Right renal pelvis (tissue), 4 donors: ENCODE results near the gene INTS1. TPM values are rescaled to one million over a fixed set of nuclear protein-coding genes. Genes with fewer than 3 reads are reported as not detected.

ENCODE experiments used
- DNase-seq, 4 donors: peaks; one replicate each; pipeline ENCODE4 v3.0.0-alpha.2; 2013; ENCODE audit warnings: low read depth in 4 of 4, low spot score in 3 of 4, missing footprints in 1 of 4
- polyA plus RNA-seq, 4 donors: library from polyadenylated mRNA; unstranded; fragments of 120-200 nt; gene quantifications; one replicate each; pipeline ENCODE4 v1.2.1, GENCODE V29; 2013; ENCODE audit not compliant: insufficient read length in 4 of 4

INTS1 gene
- polyA plus RNA-seq, 4 donors, result 61.7 to 85.8 (median 66.1) TPM

DNA sequence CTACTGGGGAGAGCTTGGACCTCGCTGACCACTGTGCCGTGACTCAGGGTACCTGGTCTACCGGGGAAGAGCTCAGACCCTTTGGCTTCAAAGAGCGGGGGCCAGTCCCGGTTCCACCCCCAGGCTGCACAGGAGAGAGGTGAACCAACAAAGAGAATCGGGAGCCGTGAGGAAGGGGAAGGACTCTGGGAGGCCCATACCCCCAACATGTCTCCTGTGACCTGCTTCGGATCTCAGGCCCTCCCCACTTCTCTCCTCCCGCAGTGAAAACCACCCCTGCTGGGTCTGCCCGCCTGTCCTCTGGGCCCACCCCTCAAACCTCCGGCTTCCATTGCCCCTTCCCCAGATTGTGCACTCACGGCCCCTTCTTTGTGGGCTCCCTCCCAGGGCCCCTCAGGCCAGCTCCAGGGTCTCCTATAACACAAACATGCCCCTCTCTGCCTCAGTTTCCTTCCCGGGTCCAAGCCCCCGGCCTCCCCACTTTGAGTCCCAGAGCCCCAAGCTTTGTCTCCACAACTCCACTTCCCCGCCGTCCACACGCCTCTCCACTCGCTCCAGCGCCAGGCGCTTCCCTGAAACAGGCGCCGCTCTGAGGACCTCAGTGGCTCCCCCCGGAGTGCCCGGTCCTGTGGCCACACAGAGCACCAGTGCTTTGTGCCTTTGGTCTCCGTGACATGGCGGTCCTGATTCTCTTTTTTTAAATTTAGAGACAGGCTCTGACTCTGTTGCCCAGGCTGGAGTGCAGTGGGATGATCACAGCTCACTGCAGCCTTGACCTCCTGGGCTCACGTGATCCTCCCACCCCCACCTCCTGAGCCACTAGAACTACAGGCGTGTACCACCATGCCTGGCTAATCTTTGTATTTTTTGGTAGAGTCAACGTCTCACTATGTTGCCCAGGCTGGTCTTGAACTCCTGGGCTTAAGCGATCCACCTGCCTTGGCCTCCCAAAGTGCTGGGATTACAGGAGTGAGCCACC lies 7.5 kb upstream of the INTS1 start:
- no peak for DNase-seq

DNA sequence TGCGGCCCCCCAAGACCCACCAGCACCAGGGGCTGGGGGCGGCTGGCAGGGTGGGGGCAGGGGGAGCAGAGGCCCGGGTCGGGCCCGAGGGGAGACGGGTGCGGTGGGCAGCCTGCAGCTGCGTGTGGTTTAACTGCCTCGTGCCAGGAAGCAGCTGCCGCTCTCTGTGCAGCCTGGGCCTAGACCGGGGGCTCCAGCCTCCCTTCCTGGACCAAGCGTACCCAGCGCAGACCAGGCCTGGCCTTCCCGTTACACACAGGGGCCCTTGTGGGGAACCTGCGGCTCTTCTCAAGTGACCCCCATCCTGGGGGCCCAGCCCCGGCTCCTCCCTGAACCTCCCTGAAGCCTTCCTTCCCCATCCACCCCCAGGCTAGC lies 6.6 kb upstream of the INTS1 start:
- DNase-seq, result no peak

DNA sequence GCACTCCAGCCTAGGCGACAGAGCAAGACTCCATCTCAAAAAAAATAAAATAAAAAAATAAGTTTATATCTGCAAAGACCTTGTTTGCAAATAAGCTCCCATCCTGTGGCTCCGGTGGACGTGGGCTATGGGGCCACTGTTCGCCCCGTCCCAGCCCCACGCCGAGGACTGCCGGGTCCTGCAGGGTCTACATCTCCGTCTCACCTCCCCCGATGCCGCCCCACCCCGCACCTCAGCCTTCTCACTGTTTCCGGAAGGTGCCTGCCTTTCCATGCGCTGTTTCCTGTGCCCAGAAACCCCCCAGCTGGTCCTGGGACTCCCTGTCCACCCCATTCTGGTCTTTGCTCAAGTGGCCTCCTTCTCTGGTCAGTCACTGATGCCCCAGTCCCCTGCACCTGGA lies 5.0 kb upstream of the INTS1 start:
- no peak for DNase-seq

DNA sequence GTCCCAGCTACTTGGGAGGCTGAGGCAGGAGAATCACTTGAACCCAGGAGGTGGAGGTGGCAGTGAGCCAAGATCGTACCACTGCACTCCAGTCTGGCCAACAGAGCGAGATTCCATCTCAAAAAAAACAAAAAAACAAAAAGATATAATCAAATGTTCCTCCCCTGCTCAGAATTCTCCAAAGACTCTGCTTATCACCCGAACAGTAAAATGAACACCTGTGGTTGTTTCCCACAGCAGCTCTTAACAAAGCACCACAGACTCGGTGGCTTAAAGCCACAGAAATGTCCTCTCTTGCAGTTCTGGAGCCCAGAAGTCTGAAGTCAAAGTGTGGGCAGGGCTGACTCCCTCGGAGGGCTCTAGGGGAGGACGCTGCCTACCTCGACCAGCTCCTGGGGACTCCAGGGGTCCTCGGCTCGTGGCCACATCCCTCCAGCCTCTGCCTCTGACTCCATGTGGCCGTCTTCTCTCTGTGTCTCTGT lies 4.1 kb upstream of the INTS1 start:
- DNase-seq, result no peak

DNA sequence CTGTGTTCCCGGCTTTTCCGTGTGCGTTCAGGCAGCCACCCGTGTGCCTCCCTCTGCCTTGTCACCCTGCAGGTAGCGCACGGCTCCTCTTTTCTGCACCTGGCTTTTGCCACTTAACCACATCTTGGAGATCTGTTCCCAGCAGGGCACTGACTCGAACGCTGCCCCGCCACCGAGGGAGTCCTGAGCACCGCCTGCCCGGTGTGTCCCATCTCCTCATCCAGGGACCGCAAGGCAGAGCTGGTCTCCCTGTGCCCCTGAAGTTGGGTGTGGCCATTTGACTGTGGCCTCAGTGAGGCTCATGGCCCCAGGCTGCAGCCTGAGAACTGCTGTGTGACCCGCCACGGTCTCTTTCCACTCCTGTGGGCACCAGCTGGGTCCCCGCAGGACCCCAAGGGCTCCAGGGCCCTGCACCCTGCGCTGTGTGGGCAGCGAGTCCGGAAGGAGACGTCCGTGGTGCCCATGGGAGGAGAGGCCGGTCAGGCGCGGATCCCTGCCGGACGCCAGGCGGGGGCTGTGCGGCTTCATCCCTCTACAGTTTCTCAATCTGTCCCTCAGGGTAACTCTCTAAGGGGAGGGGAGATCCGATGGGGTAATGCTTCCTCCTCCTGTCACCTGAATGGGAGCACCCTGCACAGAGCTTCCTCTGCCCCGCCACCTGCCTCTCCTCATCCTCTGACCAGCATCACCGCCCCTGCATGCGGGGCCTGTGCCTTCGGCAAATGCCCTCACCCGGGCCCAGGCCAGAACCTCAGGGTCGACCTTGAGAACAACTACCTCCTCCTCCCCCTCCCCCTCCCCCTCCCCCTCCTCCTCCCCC lies 1.8 kb upstream of the INTS1 start:
- no peak for DNase-seq

DNA sequence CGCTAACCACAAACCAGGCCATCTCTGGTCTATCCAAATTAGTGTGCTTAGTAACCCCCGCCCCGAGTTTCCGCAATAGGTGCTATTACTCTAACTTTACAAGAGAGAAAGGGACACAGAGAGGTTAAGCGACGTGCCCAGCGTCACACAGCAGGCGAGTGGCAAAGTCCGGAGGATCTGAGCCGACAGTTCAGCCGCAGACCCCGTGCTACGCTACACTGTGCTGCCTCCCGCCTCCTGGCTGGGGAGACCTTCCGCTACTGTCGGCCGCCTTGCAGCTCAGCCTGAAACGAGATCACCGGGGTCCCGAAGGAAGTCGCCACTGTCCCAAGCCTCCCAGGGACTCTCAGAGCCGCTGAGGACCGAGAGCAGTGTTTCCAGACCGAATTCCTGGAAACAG lies 799 bp downstream of the INTS1 start:
- DNase-seq, result no peak

DNA sequence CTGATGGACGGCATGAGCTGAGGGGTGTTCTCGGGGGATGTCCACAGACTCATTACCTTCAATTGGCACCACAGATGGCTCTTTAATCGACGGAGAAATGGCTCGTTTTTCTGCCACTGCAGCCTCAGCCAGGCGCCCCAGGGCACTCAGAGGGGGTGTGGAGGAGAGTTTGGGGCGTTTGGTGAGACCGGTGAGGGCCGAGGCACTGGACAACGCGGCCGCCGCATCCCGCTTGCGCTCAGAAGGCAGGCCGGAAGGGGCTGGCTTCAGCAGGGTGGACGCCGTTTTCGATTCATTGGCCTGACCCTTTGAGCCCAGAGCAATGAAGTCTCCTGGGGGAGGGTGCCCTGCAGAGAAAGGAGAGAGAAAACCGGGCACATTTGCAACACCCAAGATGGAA lies 1.3 kb downstream of the INTS1 start:
- DNase-seq, result no peak

DNA sequence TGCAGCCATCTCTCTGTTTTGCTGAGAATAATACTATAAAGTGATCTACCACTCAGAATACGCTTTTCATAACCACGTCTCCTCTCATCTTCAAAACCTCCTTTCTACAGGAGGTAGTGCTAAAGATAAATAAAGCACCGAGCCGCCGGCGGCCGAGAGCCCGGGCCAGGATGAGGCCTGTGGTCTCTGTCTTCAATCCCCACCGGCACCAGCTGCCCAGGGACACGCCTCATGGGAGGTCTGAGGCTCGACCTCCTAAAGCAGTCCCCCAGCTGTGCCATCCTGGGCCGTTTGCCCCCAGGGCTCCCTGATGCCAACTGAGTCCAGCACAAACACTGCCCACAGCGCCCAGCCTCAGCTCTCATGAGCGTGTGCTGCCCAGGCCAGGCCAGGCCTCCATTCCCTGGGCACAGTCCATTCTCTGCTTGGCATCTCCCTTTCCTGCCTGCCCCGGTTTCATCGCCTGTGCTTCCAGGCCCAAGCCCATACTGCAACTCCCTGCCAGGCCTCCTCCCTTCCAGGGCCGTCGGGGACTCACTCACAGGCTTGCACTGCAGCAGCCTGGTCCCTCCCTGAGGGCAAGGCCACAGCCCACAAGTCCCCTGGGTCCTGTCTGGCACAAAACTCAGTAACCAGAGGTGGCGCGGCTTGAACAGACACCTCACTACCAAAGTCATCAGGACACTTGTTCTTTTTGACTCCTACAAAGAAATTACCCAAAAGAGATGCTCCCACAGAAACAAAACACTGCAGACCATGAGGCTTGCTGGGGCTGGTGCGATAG lies 2.5 kb downstream of the INTS1 start:
- DNase-seq, result no peak

DNA sequence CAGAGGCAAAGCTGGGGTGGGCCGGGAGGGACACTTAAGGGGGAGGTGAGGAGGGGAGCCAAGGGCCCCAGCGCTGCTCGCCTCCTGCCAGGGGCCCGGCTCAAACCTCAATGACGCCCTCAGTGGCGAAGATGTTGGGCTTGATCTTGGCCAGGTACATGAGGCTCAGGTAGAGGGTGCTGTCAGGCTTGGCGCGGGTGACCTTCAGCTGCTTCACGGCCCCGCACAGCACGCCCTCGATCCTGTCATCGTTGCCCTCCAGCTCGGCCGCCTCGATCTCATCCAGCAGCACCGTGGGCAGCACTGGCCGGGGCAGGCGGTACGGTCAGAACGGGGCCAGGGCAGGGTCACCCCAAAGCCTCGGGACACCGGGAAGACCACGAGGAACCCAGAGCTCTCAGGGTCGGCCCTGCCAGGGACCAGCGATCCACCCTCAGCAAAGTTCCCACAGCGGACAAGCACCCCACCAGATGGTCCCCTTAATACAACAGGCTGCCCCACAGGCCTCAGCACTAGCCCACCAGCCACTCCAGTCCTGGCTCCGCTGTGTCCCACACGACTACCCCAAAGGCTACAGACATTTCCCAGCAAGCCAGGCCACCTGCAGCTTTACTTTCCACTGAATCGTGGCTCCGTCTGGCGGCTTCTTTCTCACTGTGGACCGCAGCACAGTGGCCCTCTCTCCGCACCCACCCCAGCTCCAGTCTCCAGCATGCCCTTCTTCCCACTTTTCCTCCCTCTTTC lies 4.0 kb downstream of the INTS1 start:
- no peak for DNase-seq

DNA sequence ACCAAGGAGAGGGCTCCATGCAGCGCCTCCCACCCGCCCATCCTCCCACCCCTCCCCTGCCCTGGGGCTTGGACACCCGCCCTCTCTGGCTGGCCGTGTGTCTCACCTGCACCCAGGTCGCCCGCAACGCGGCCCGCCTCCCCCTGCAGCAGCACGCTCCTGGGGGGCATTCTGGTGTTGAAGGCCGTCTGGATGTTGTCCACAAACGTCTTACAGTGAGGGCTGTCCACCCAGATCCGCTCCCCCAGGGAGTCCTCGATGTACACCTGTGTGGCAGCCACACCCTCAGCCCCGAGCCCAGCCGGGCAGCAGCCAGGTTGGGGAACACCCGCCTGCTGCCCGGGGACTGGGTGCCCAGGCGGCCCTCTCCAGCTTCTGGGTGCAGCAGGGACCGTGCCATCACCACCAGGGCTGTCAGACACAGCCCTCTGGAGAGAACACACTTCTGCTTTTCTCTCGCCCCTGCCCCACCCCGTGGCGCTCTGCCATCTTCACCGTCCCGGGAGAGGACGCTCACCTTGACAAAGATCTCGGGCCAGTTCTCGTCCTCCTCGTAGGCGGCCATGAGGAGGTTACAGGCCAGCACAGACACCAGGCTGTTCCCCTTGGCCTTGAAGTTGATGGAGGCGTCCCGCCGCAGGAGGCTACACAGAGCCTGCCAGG lies 4.7 kb downstream of the INTS1 start:
- no peak for DNase-seq

DNA sequence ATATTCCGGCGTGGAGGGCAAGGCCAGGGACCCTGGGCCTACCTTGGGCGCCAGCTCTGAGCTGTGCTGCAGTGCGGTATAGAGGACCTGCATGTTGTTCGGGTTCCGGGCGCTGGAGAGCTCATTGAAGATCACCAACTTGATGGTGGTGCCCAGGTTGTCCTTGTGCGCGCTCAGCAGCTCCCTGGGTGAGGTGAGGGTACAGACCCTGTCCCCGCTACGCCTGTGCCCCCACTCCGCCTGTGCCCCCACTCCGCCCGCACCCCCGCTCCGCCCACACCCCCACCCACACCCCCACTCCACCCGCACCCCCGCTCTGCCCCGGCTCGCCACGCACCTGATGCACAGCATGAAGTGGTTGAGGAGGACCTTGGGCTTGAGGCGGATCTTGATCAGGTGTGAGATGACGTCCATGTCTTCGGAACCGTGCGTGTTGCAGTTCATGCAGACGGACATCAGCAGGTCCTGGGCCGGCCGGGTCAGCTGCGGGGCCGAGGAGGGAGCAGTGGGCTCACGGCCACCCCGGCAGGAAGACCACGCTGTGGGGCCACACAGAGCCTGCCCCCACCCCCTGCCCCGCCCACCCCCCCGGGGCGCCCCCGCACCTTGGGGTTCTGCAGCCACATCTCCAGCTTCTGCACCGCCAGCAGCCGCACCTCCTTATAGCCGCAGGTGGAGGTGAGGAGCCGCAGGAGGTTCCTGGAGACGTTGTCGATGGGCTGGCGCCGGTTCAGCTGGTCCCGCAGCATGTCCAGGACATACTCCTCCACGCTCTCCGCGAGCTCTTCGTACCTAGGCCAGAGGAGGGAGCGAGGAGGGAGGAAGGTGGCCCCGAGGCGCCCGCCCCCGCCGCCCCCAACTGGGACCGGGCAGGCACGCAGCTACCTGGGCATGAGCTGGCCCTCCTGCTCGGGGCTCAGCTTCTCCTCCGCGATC lies 5.6 kb downstream of the INTS1 start:
- no peak for DNase-seq

DNA sequence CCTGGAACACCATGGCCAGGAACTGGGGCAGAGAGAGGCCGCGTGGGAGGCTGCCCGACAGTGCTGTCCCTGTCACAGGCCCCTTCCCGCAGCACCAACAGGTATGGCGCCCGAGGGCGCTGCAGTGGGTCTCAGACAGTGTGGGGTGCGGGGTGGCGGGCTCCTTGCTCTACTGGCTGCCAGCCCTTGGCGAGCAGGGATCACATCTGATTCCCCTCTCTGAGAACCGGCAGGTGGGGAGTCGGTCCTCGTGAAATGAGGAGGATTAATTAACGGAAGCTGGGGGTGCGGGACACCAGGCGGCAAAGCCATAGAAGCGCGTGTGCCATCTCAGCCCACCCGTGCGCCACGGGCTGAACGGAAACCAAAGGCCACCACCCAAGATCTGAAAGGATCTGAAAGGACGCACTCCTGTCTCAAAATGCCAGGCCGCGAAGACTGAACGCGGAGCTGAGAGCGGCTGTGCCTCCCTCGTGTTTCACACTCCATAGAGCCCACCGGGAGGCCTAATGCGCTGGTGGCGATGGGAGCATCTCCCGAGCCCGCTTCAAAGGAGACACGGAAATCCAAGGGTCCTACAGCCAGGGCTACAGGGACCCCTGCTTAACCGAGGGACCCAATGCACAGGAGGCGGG lies 6.8 kb downstream of the INTS1 start:
- no peak for DNase-seq

DNA sequence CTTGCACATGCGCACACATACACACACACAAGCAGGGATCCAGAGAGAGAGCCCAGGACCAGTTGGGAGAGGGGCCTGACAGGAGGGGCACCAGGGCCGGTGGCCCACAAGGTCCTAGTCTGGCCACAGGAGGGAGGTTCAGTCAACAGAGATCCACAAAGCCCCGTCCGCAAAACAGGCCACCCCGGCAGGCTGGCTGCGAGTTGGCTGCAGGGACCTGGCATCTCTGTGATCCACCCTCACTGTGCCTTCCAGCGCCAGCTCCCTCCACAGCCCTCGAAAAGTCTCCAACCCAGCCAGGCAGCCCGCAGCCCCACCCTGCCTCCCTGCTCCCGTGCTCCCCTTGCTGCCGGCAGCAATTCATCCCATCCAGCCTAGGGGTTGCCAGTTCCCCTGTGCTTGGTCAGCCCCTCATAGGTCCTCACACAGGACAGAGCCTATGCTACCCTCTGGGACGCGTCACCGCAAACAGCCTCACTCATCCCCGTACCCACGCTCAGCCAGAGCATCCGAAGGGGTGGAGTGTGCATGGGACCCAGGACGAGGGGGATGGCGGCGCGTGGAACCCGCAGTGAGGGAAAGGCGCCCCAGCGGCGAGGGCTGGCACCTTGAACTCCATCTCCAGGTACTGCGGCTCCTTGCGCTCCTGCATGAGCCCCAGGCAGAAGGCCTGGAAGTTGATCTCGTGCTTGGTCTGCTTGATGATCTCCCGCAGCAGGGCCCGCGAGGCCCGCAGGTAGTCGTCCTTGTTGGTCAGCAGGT lies 7.5 kb downstream of the INTS1 start:
- DNase-seq, result no peak

DNA sequence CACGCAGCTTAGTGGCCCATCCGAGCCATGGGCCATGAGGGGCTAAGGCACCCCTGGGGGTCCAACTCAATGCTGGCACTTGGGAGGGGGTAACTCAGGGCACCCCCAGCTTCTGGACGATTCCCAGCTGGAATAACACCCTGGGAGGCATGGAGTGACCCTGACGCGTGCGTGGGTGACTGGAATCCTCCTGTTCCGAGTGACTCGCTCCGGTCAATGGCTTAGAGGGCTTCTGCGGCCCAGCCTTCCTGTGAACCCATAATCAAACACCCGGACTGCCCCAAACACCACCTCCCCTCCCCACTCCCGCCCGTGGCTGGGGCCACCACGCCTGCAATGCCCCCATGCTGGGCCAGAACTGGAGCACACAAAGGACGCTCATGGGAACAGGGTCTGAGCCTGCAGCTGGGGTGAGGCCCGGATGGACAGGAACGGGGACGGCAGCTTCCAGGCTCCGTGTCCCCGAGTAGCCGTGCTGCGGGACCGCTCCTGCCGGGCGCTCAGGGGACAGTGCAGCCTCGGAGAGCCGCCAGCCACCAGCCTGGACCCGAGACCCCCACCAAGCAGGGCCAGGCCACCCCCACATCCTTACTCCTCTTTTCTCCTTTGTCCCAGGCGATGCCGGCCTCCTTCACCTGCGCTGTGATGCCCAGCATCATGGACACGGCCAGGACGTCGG lies 8.5 kb downstream of the INTS1 start:
- DNase-seq, result no peak

DNA sequence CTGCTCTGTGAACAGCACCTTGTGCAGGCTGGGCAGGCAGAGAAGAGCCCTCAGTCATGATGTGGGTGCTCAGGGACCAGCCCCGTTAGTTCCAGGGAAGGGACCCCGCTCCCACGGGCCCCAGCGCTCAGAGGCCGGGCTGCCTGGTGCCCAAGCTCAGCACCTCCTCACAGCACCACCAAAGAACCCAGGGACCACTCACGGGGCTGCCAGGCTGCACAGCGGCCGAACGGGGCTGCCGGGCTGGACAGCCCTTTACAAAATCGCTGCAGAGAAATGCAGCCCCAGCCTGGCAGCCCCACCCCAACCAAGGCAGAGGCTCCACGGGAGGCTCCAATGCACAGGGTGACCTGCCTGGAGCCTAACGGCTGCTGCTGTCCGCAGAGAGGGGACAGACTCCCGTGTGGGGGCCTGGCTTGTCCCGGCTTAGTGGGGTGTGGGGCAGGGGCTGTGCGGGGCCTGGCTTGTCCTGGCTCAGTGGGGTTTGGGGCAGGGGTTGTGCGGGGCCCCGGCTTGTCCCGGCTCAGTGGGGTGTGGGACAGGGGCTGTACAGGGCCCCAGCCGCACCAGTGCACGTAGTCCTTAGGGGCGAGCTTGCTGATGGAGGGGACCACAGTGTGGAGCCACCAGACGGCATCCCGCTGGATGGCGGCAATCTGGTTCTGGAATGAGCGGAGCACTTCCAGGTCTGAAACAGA lies 9.2 kb downstream of the INTS1 start:
- DNase-seq, result no peak

DNA sequence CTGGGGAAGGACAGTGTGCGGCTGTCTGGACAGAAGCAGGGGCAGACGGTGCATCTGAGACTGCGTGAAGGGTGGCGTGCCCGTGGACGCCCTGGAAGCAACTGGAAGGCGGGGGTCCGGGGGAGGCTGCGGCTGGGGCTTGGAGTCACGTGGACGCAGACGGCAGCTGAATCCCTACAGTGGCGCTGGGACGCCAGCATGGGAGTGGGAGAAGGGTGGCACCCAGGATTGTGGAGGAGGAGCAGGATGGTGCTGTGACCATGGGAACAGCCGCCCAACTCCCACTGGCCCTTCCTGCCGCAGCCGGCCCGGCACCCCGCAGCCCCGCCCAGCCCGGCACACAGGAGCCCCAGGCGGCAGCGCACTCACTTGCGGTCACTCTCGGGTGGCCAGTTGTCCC lies 9.7 kb downstream of the INTS1 start:
- DNase-seq, result no peak
